OCI-LY3 (cell line): ENCODE data around the gene STIMATE.

Experiments used
- EZH2phosphoT487 ChIP-seq: fragments of 200-600 bp; shearing (Covaris generic); IDR thresholded peaks from 2 replicates; pipeline ENCODE4 v1.6.1; 2018; ENCODE audit warnings: antibody characterized with exemption, mixed run types, low read depth
- TF ChIP-seq, protein P1 (sequence below): fragments of 200-600, 300-600 bp; sonication (generic); IDR thresholded peaks from 2 replicates; pipeline ENCODE4 v1.5.1; 2014; ENCODE audit warnings: antibody characterized with exemption, low read length, low read depth

DNA sequence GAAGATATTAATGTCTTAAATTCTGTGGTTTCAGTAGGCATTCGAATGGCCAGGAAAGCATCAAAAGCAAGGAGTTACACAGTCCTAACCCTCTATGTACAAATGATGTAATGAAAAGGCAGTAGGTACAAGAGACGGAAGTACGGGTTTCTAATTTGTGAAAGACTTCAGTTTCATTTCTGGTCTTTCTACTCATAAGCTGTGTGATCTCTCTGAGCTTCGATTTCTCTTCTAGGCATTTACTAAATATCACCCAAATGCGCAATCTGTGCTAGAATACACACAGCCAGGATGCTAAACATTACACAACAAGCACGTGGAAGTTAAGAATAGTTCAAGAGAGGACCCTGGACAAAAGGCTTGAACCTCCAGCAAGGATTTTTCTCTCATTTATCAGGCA, 17.9 kb upstream of the STIMATE start:
- TF ChIP-seq, protein P1, sequence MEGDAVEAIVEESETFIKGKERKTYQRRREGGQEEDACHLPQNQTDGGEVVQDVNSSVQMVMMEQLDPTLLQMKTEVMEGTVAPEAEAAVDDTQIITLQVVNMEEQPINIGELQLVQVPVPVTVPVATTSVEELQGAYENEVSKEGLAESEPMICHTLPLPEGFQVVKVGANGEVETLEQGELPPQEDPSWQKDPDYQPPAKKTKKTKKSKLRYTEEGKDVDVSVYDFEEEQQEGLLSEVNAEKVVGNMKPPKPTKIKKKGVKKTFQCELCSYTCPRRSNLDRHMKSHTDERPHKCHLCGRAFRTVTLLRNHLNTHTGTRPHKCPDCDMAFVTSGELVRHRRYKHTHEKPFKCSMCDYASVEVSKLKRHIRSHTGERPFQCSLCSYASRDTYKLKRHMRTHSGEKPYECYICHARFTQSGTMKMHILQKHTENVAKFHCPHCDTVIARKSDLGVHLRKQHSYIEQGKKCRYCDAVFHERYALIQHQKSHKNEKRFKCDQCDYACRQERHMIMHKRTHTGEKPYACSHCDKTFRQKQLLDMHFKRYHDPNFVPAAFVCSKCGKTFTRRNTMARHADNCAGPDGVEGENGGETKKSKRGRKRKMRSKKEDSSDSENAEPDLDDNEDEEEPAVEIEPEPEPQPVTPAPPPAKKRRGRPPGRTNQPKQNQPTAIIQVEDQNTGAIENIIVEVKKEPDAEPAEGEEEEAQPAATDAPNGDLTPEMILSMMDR: no peak
- no peak for TF ChIP-seq EZH2phosphoT487
